ENCODE data around the gene SGSM1.

Gene SGSM1

DNA sequence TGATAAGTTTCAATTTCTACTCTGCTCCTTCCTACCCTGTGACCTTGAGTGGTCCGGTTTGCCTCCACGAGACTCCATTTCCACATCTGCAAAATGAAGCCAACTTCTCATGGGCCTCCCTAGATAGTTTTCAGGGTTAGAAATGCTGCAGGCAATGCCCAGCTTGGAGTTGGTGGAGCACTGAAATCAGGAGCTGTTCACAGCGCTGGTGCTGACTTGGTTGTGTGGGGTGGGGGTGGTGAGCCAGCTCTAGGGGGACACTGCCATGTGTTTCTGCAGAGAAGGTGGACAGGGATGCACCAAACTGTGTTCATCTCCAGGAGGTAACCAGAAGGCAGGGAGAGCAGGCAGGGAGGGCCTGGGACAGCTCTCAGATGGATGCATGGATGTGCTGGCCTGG is 37.0 kb downstream of the SGSM1 start:
- no peak overlapping the region for H3K4me3 ChIP-seq (ENCODE audit: low read depth, low read length)
- POLR2A ChIA-PET = no interaction called here
- no peak for TF ChIP-seq CTCF (IDR thresholded peaks at IDR 0.05; ENCODE audit: insufficient read depth, low read length, missing control alignments)
- no peak for DNase-seq (ENCODE audit: low read depth, low spot score)
- CTCF ChIA-PET = no interaction called here

GRCh38 chr22:24845041-24845898 is 39.3 kb downstream of the SGSM1 start:
- H3K4me3 ChIP-seq (ENCODE audit: low read depth, low read length) = no peak overlapping the region
- ChIA-PET CTCF (interaction anchor here (0.8 to 2.9 kb wide), 3 partner anchors 7 to 76 kb away, joined by 3 to 9 read pairs (median 4); no protein-coding TSS in a partner anchor), POLR2A (no interaction called here)
- TF ChIP-seq CTCF (IDR thresholded peaks at IDR 0.05; ENCODE audit: insufficient read depth, low read length, missing control alignments) = no peak
- DNase-seq (ENCODE audit: low read depth, low spot score) = peak; percentile 1

DNA sequence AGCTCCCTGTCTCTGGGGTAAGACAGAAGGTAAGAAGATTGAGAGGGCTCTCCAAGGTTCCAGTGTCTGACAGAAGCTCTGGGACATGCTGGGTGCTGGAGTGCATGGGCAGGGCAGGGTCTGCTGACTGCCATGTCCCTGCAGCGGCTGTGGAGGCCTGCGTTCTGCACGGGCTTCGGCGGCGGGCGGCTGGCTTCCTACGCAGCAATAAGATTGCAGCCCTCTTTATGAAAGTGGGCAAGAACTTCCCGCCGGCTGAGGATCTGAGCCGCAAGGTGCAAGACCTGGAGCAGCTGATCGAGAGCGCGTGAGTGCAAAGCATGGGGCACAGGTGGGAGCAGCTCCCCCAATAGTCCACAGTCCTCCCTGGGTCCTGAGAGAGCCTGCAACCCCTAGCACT is 41.5 kb downstream of the SGSM1 start:
- CTCF ChIA-PET = interaction anchor here (2.9 kb wide), 1 partner anchor 79 kb away, joined by 9 read pairs; no protein-coding TSS in a partner anchor
- no peak overlapping the region for H3K4me3 ChIP-seq (ENCODE audit: low read depth, low read length)
- TF ChIP-seq CTCF (IDR thresholded peaks at IDR 0.05; ENCODE audit: insufficient read depth, low read length, missing control alignments) = no peak
- POLR2A ChIA-PET = no interaction called here
- DNase-seq (ENCODE audit: low read depth, low spot score) = no peak

GRCh38 chr22:24848559-24849168 is 42.7 kb downstream of the SGSM1 start:
- TF ChIP-seq CTCF (IDR thresholded peaks at IDR 0.05; ENCODE audit: insufficient read depth, low read length, missing control alignments) = no peak
- DNase-seq (ENCODE audit: low read depth, low spot score) = no peak
- CTCF ChIA-PET = interaction anchor here (3.7 kb wide), 1 partner anchor 79 kb away, joined by 28 read pairs; no protein-coding TSS in a partner anchor
- POLR2A ChIA-PET = no interaction called here
- H3K4me3 ChIP-seq (ENCODE audit: low read depth, low read length) = no peak overlapping the region

DNA sequence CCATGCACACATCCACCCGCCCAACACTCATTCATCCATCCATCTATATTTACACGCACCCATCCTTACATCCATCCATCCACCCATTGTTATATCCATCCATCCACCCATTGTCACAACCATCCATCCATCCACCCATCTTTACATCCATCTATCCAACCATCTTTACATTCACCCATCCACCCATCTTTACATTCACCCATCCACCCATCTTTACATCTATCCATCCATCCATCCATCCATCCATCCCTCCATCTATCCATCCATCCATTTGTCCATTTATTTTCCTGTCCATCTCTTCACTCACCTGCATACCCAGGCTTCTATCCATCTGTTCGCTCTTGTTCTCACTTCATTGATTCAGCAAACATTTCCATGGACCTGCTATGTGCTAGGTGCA is 49.8 kb downstream of the SGSM1 start:
- no peak for DNase-seq (ENCODE audit: low read depth, low spot score)
- H3K4me3 ChIP-seq (ENCODE audit: low read depth, low read length) = no peak overlapping the region
- CTCF ChIA-PET = no interaction called here
- no peak for TF ChIP-seq CTCF (IDR thresholded peaks at IDR 0.05; ENCODE audit: insufficient read depth, low read length, missing control alignments)
- POLR2A ChIA-PET = no interaction called here

DNA sequence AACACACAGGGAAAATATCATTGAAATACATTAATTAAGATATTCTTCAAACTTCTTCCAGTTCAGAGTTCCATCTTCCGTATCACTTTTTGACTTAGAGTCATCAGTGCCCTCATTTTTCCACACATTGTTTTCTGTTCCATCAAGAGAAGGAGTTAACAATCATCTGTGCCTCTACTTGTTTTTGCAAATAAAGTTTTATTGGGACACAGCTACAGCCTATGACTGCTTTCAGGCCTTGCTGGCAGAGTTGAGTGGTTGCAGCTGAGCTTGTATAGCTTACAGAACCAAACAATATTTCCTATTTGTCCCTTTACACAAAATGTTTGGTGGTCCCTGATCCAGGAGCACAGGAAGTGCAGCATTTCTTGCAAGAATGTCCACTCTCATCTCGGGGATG is 51.6 kb downstream of the SGSM1 start:
- no peak for TF ChIP-seq CTCF (IDR thresholded peaks at IDR 0.05; ENCODE audit: insufficient read depth, low read length, missing control alignments)
- no peak overlapping the region for H3K4me3 ChIP-seq (ENCODE audit: low read depth, low read length)
- CTCF ChIA-PET = no interaction called here
- DNase-seq (ENCODE audit: low read depth, low spot score) = no peak
- POLR2A ChIA-PET = no interaction called here

Data from AG04449 (cell line).